Measurements from ENCODE around the gene SNX1. TPM values are rescaled to one million over a fixed set of nuclear protein-coding genes. Genes with fewer than 3 reads are reported as not detected.
A peak's percentile ranks its signal among the peaks of the same experiment; 100 is the strongest.

SNX1 gene
- polyA plus RNA-seq, 4 donors: 56.5 to 95.7 (median 75.0) TPM

GRCh38 chr15:64164436-64164835 lies 68.7 kb downstream of the SNX1 start:
- FAIRE-seq (no peak), DNase-seq (no peak)
- H3K4me1 ChIP-seq (ENCODE audit: control insufficient read depth in 3 of 3, insufficient read depth in 2 of 3, low read depth in 1 of 3, low read length in 2 of 3): peaks cover 0 to 13% (median 5%) of the 10 kb centered on the region in 3 donors
- H3K36me3 ChIP-seq (ENCODE audit: control insufficient read depth in 3 of 3, insufficient read depth in 2 of 3, low read depth in 1 of 3, low read length in 3 of 3): peaks cover 6 to 27% (median 8%) of the 10 kb centered on the region in 3 donors
- no peaks in the 10 kb centered on the region for H3K9me3 ChIP-seq (ENCODE audit: control insufficient read depth in 2 of 2, insufficient read depth in 1 of 2, low read depth in 1 of 2, low read length in 1 of 2)
- 82 to 88% (median 86%) methylated on average over 4 of the region's 4 CpGs for WGBS, 3 donors
- H3K27me3 ChIP-seq (ENCODE audit: control insufficient read depth in 3 of 3, insufficient read depth in 3 of 3, low read length in 3 of 3): no peaks in the 10 kb centered on the region
- peak overlapping the region in 1 of 3 donors; percentile 29 for H3K27ac ChIP-seq (ENCODE audit: low read depth in 1 of 3, low read length in 2 of 3)
- H3K4me3 ChIP-seq (ENCODE audit: low read depth in 1 of 3, low read length in 3 of 3): no peak overlapping the region

- FAIRE-seq (no peak), DNase-seq (no peak)
- WGBS, 3 donors: 88 to 90% (median 90%) methylated on average over 5 of the region's 5 CpGs
- Histone ChIP-seq H3K4me1 (ENCODE audit: control insufficient read depth in 3 of 3, insufficient read depth in 2 of 3, low read depth in 1 of 3, low read length in 2 of 3) (peaks cover 0 to 11% (median 5%) of the 10 kb centered on the region in 3 donors), H3K27me3 (ENCODE audit: control insufficient read depth in 3 of 3, insufficient read depth in 3 of 3, low read length in 3 of 3) (no peaks in the 10 kb centered on the region), H3K27ac (ENCODE audit: low read depth in 1 of 3, low read length in 2 of 3) (no peak overlapping the region), H3K36me3 (ENCODE audit: control insufficient read depth in 3 of 3, insufficient read depth in 2 of 3, low read depth in 1 of 3, low read length in 3 of 3) (peaks cover 0 to 15% (median 0%) of the 10 kb centered on the region in 3 donors), H3K9me3 (ENCODE audit: control insufficient read depth in 2 of 2, insufficient read depth in 1 of 2, low read depth in 1 of 2, low read length in 1 of 2) (no peaks in the 10 kb centered on the region), H3K4me3 (ENCODE audit: low read depth in 1 of 3, low read length in 3 of 3) (no peak overlapping the region)
Measured at GRCh38 chr15:64166102-64166890, 70.5 kb downstream of the SNX1 start.

- no peak overlapping the region for H3K27ac ChIP-seq (ENCODE audit: low read depth in 1 of 3, low read length in 2 of 3)
- no peaks in the 10 kb centered on the region for H3K27me3 ChIP-seq (ENCODE audit: control insufficient read depth in 3 of 3, insufficient read depth in 3 of 3, low read length in 3 of 3)
- no peak for DNase-seq
- peaks cover 0 to 22% (median 3%) of the 10 kb centered on the region in 3 donors for H3K36me3 ChIP-seq (ENCODE audit: control insufficient read depth in 3 of 3, insufficient read depth in 2 of 3, low read depth in 1 of 3, low read length in 3 of 3)
- H3K9me3 ChIP-seq (ENCODE audit: control insufficient read depth in 2 of 2, insufficient read depth in 1 of 2, low read depth in 1 of 2, low read length in 1 of 2): no peaks in the 10 kb centered on the region
- no peak overlapping the region for H3K4me3 ChIP-seq (ENCODE audit: low read depth in 1 of 3, low read length in 3 of 3)
- FAIRE-seq: no peak
- WGBS, 3 donors: 65 to 78% (median 76%) methylated on average over 8 of the region's 8 CpGs
- no peaks in the 10 kb centered on the region for H3K4me1 ChIP-seq (ENCODE audit: control insufficient read depth in 3 of 3, insufficient read depth in 2 of 3, low read depth in 1 of 3, low read length in 2 of 3)
Measured at GRCh38 chr15:64180235-64180824, 84.5 kb downstream of the SNX1 start.

- 56 to 74% (median 73%) methylated on average over 4 of the region's 4 CpGs for WGBS, 3 donors
- FAIRE-seq (no peak), DNase-seq (peak in 1 of 2 donors; percentile 29)
- Histone ChIP-seq H3K9me3 (ENCODE audit: control insufficient read depth in 2 of 2, insufficient read depth in 1 of 2, low read depth in 1 of 2, low read length in 1 of 2) (no peaks in the 10 kb centered on the region), H3K27me3 (ENCODE audit: control insufficient read depth in 3 of 3, insufficient read depth in 3 of 3, low read length in 3 of 3) (no peaks in the 10 kb centered on the region), H3K36me3 (ENCODE audit: control insufficient read depth in 3 of 3, insufficient read depth in 2 of 3, low read depth in 1 of 3, low read length in 3 of 3) (peaks cover 2 to 26% (median 2%) of the 10 kb centered on the region in 3 donors), H3K27ac (ENCODE audit: low read depth in 1 of 3, low read length in 2 of 3) (peak overlapping the region in 1 of 3 donors; percentile 65), H3K4me3 (ENCODE audit: low read depth in 1 of 3, low read length in 3 of 3) (no peak overlapping the region), H3K4me1 (ENCODE audit: control insufficient read depth in 3 of 3, insufficient read depth in 2 of 3, low read depth in 1 of 3, low read length in 2 of 3) (no peaks in the 10 kb centered on the region)
Measured at GRCh38 chr15:64182859-64183370, 87.1 kb downstream of the SNX1 start.

- WGBS, 3 donors: 91 to 95% (median 93%) methylated on average over 9 of the region's 9 CpGs
- FAIRE-seq (no peak), DNase-seq (no peak)
Measured at GRCh38 chr15:64185146-64185911, 89.5 kb downstream of the SNX1 start.

GRCh38 chr15:64187396-64188191 lies 91.8 kb downstream of the SNX1 start:
- H3K36me3 ChIP-seq (ENCODE audit: control insufficient read depth in 3 of 3, insufficient read depth in 2 of 3, low read depth in 1 of 3, low read length in 3 of 3): peaks cover 2 to 23% (median 2%) of the 10 kb centered on the region in 3 donors
- DNase-seq: no peak
- H3K4me3 ChIP-seq (ENCODE audit: low read depth in 1 of 3, low read length in 3 of 3): no peak overlapping the region
- H3K9me3 ChIP-seq (ENCODE audit: control insufficient read depth in 2 of 2, insufficient read depth in 1 of 2, low read depth in 1 of 2, low read length in 1 of 2): no peaks in the 10 kb centered on the region
- no peaks in the 10 kb centered on the region for H3K4me1 ChIP-seq (ENCODE audit: control insufficient read depth in 3 of 3, insufficient read depth in 2 of 3, low read depth in 1 of 3, low read length in 2 of 3)
- no peaks in the 10 kb centered on the region for H3K27me3 ChIP-seq (ENCODE audit: control insufficient read depth in 3 of 3, insufficient read depth in 3 of 3, low read length in 3 of 3)
- no peak for FAIRE-seq
- 85 to 92% (median 91%) methylated on average over 2 of the region's 2 CpGs for WGBS, 3 donors
- H3K27ac ChIP-seq (ENCODE audit: low read depth in 1 of 3, low read length in 2 of 3): no peak overlapping the region

More at GRCh38 chr15:64185146-64185911, 89.5 kb downstream of the SNX1 start:
- H3K4me1 ChIP-seq (ENCODE audit: control insufficient read depth in 3 of 3, insufficient read depth in 2 of 3, low read depth in 1 of 3, low read length in 2 of 3): no peaks in the 10 kb centered on the region
- H3K27me3 ChIP-seq (ENCODE audit: control insufficient read depth in 3 of 3, insufficient read depth in 3 of 3, low read length in 3 of 3): no peaks in the 10 kb centered on the region
- no peak overlapping the region for H3K4me3 ChIP-seq (ENCODE audit: low read depth in 1 of 3, low read length in 3 of 3)
- no peak overlapping the region for H3K27ac ChIP-seq (ENCODE audit: low read depth in 1 of 3, low read length in 2 of 3)
- H3K36me3 ChIP-seq (ENCODE audit: control insufficient read depth in 3 of 3, insufficient read depth in 2 of 3, low read depth in 1 of 3, low read length in 3 of 3): peaks cover 2 to 22% (median 2%) of the 10 kb centered on the region in 3 donors
- no peaks in the 10 kb centered on the region for H3K9me3 ChIP-seq (ENCODE audit: control insufficient read depth in 2 of 2, insufficient read depth in 1 of 2, low read depth in 1 of 2, low read length in 1 of 2)
